ENCODE results near the gene EDAR.

The EDAR gene

GRCh38 chr2:108853421-108853820 lies 135.6 kb downstream of the EDAR start:
- DNase-seq (ENCODE audit: low spot score) = no peak

GRCh38 chr2:108852375-108852774 lies 136.6 kb downstream of the EDAR start:
- DNase-seq (ENCODE audit: low spot score) = no peak

GRCh38 chr2:108847000-108847399 lies 142.0 kb downstream of the EDAR start:
- no peak for DNase-seq (ENCODE audit: low spot score)

GRCh38 chr2:108845923-108846322 lies 143.1 kb downstream of the EDAR start:
- no peak for DNase-seq (ENCODE audit: low spot score)

Data from cerebellar cortex (tissue), 1 donor.